Measurements from ENCODE around the gene HSBP1L1.
A peak's percentile ranks its signal among the peaks of the same experiment; 100 is the strongest.
"Not testable (repeated sequence)": the region's sequence is repeated elsewhere in the genome, so short reads cannot be mapped to it uniquely, and the experiment has no call there.

HSBP1L1 gene

GRCh38 chr18:79952456-79952995 is 11.9 kb upstream of the HSBP1L1 start:
- Histone ChIP-seq H3K9me3 (ENCODE audit: control insufficient read depth, low read length) (no peaks in the 10 kb centered on the region), H3K36me3 (ENCODE audit: control insufficient read depth, insufficient read depth, low read length) (no peaks in the 10 kb centered on the region), H3K27ac (ENCODE audit: insufficient read depth, low read length, poor library complexity, severe bottlenecking) (no peak overlapping the region), H3K27me3 (replicated peaks; ENCODE audit: control insufficient read depth, insufficient read depth, low read length, poor library complexity, severe bottlenecking) (no peaks in the 10 kb centered on the region), H3K4me3 (ENCODE audit: insufficient read depth, low read depth, low read length, poor library complexity, severe bottlenecking) (peak overlapping the region; percentile 78), H3K4me1 (ENCODE audit: control insufficient read depth, insufficient read depth, low read length, poor library complexity, severe bottlenecking) (peaks cover 20% of the 10 kb centered on the region)
- no peak for DNase-seq

- DNase-seq = no peak
- H3K4me3 ChIP-seq (ENCODE audit: insufficient read depth, low read depth, low read length, poor library complexity, severe bottlenecking) = no peak overlapping the region
- no peaks in the 10 kb centered on the region for H3K9me3 ChIP-seq (ENCODE audit: control insufficient read depth, low read length)
- H3K4me1 ChIP-seq (ENCODE audit: control insufficient read depth, insufficient read depth, low read length, poor library complexity, severe bottlenecking) = peaks cover 20% of the 10 kb centered on the region
- no peak overlapping the region for H3K27ac ChIP-seq (ENCODE audit: insufficient read depth, low read length, poor library complexity, severe bottlenecking)
- no peaks in the 10 kb centered on the region for H3K36me3 ChIP-seq (ENCODE audit: control insufficient read depth, insufficient read depth, low read length)
- H3K27me3 ChIP-seq (replicated peaks; ENCODE audit: control insufficient read depth, insufficient read depth, low read length, poor library complexity, severe bottlenecking) = no peaks in the 10 kb centered on the region
Observed at GRCh38 chr18:79952996-79953559, 11.4 kb upstream of the HSBP1L1 start.

- Histone ChIP-seq H3K27me3 (replicated peaks; ENCODE audit: control insufficient read depth, insufficient read depth, low read length, poor library complexity, severe bottlenecking) (no peaks in the 10 kb centered on the region), H3K4me1 (ENCODE audit: control insufficient read depth, insufficient read depth, low read length, poor library complexity, severe bottlenecking) (peaks cover 20% of the 10 kb centered on the region), H3K27ac (ENCODE audit: insufficient read depth, low read length, poor library complexity, severe bottlenecking) (no peak overlapping the region), H3K9me3 (ENCODE audit: control insufficient read depth, low read length) (no peaks in the 10 kb centered on the region), H3K4me3 (ENCODE audit: insufficient read depth, low read depth, low read length, poor library complexity, severe bottlenecking) (no peak overlapping the region), H3K36me3 (ENCODE audit: control insufficient read depth, insufficient read depth, low read length) (no peaks in the 10 kb centered on the region)
- no peak for DNase-seq
Observed at GRCh38 chr18:79953971-79954651, 10.3 kb upstream of the HSBP1L1 start.

GRCh38 chr18:79954791-79955190 is 9.7 kb upstream of the HSBP1L1 start:
- Histone ChIP-seq H3K27ac (ENCODE audit: insufficient read depth, low read length, poor library complexity, severe bottlenecking) (no peak overlapping the region), H3K4me1 (ENCODE audit: control insufficient read depth, insufficient read depth, low read length, poor library complexity, severe bottlenecking) (peaks cover 17% of the 10 kb centered on the region), H3K36me3 (ENCODE audit: control insufficient read depth, insufficient read depth, low read length) (no peaks in the 10 kb centered on the region), H3K4me3 (ENCODE audit: insufficient read depth, low read depth, low read length, poor library complexity, severe bottlenecking) (no peak overlapping the region), H3K9me3 (ENCODE audit: control insufficient read depth, low read length) (no peaks in the 10 kb centered on the region), H3K27me3 (replicated peaks; ENCODE audit: control insufficient read depth, insufficient read depth, low read length, poor library complexity, severe bottlenecking) (no peaks in the 10 kb centered on the region)
- DNase-seq = no peak

- Histone ChIP-seq H3K27ac (ENCODE audit: insufficient read depth, low read length, poor library complexity, severe bottlenecking) (no peak overlapping the region), H3K4me3 (ENCODE audit: insufficient read depth, low read depth, low read length, poor library complexity, severe bottlenecking) (no peak overlapping the region), H3K4me1 (ENCODE audit: control insufficient read depth, insufficient read depth, low read length, poor library complexity, severe bottlenecking) (peaks cover 10% of the 10 kb centered on the region), H3K27me3 (replicated peaks; ENCODE audit: control insufficient read depth, insufficient read depth, low read length, poor library complexity, severe bottlenecking) (no peaks in the 10 kb centered on the region), H3K9me3 (ENCODE audit: control insufficient read depth, low read length) (no peaks in the 10 kb centered on the region), H3K36me3 (ENCODE audit: control insufficient read depth, insufficient read depth, low read length) (no peaks in the 10 kb centered on the region)
- no peak for DNase-seq
Observed at GRCh38 chr18:79955302-79956075, 9.0 kb upstream of the HSBP1L1 start.

- Histone ChIP-seq H3K27ac (ENCODE audit: insufficient read depth, low read length, poor library complexity, severe bottlenecking) (no peak overlapping the region), H3K4me1 (ENCODE audit: control insufficient read depth, insufficient read depth, low read length, poor library complexity, severe bottlenecking) (peaks cover 9% of the 10 kb centered on the region), H3K4me3 (ENCODE audit: insufficient read depth, low read depth, low read length, poor library complexity, severe bottlenecking) (no peak overlapping the region), H3K27me3 (replicated peaks; ENCODE audit: control insufficient read depth, insufficient read depth, low read length, poor library complexity, severe bottlenecking) (no peaks in the 10 kb centered on the region), H3K9me3 (ENCODE audit: control insufficient read depth, low read length) (no peaks in the 10 kb centered on the region), H3K36me3 (ENCODE audit: control insufficient read depth, insufficient read depth, low read length) (no peaks in the 10 kb centered on the region)
- DNase-seq = no peak
Observed at GRCh38 chr18:79956276-79956675, 8.2 kb upstream of the HSBP1L1 start.

GRCh38 chr18:79958981-79959380 is 5.5 kb upstream of the HSBP1L1 start:
- Histone ChIP-seq H3K27me3 (replicated peaks; ENCODE audit: control insufficient read depth, insufficient read depth, low read length, poor library complexity, severe bottlenecking) (no peaks in the 10 kb centered on the region), H3K27ac (ENCODE audit: insufficient read depth, low read length, poor library complexity, severe bottlenecking) (no peak overlapping the region), H3K36me3 (ENCODE audit: control insufficient read depth, insufficient read depth, low read length) (no peaks in the 10 kb centered on the region), H3K4me3 (ENCODE audit: insufficient read depth, low read depth, low read length, poor library complexity, severe bottlenecking) (no peak overlapping the region), H3K9me3 (ENCODE audit: control insufficient read depth, low read length) (no peaks in the 10 kb centered on the region), H3K4me1 (ENCODE audit: control insufficient read depth, insufficient read depth, low read length, poor library complexity, severe bottlenecking) (no peaks in the 10 kb centered on the region)
- no peak for DNase-seq

GRCh38 chr18:79960161-79960801 is 4.2 kb upstream of the HSBP1L1 start:
- DNase-seq; H3K27ac ChIP-seq (ENCODE audit: insufficient read depth, low read length, poor library complexity, severe bottlenecking); H3K27me3 ChIP-seq (replicated peaks; ENCODE audit: control insufficient read depth, insufficient read depth, low read length, poor library complexity, severe bottlenecking); H3K36me3 ChIP-seq (ENCODE audit: control insufficient read depth, insufficient read depth, low read length); H3K4me3 ChIP-seq (ENCODE audit: insufficient read depth, low read depth, low read length, poor library complexity, severe bottlenecking); H3K9me3 ChIP-seq (ENCODE audit: control insufficient read depth, low read length); H3K4me1 ChIP-seq (ENCODE audit: control insufficient read depth, insufficient read depth, low read length, poor library complexity, severe bottlenecking): not testable (repeated sequence)

- Histone ChIP-seq H3K36me3 (ENCODE audit: control insufficient read depth, insufficient read depth, low read length) (no peaks in the 10 kb centered on the region), H3K4me3 (ENCODE audit: insufficient read depth, low read depth, low read length, poor library complexity, severe bottlenecking) (no peak overlapping the region), H3K27me3 (replicated peaks; ENCODE audit: control insufficient read depth, insufficient read depth, low read length, poor library complexity, severe bottlenecking) (no peaks in the 10 kb centered on the region), H3K9me3 (ENCODE audit: control insufficient read depth, low read length) (no peaks in the 10 kb centered on the region), H3K4me1 (ENCODE audit: control insufficient read depth, insufficient read depth, low read length, poor library complexity, severe bottlenecking) (peaks cover 3% of the 10 kb centered on the region), H3K27ac (ENCODE audit: insufficient read depth, low read length, poor library complexity, severe bottlenecking) (no peak overlapping the region)
- DNase-seq = no peak
Observed at GRCh38 chr18:79960921-79961526, 3.4 kb upstream of the HSBP1L1 start.
